22Rv1 (cell line): ENCODE measurements around the gene PHRF1.

ENCODE experiments used
- ZFX ChIP-seq: fragments of 450-650 bp; IDR thresholded peaks from 2 replicates; pipeline ENCODE4 v1.6.1; 2017; ENCODE audit warnings: antibody characterized with exemption, borderline replicate concordance
- TF ChIP-seq, protein P1 (sequence below): fragments of 450-650 bp; IDR thresholded peaks from 2 replicates; pipeline ENCODE4 v1.5.1; 2017; ENCODE audit warnings: mild to moderate bottlenecking

DNA sequence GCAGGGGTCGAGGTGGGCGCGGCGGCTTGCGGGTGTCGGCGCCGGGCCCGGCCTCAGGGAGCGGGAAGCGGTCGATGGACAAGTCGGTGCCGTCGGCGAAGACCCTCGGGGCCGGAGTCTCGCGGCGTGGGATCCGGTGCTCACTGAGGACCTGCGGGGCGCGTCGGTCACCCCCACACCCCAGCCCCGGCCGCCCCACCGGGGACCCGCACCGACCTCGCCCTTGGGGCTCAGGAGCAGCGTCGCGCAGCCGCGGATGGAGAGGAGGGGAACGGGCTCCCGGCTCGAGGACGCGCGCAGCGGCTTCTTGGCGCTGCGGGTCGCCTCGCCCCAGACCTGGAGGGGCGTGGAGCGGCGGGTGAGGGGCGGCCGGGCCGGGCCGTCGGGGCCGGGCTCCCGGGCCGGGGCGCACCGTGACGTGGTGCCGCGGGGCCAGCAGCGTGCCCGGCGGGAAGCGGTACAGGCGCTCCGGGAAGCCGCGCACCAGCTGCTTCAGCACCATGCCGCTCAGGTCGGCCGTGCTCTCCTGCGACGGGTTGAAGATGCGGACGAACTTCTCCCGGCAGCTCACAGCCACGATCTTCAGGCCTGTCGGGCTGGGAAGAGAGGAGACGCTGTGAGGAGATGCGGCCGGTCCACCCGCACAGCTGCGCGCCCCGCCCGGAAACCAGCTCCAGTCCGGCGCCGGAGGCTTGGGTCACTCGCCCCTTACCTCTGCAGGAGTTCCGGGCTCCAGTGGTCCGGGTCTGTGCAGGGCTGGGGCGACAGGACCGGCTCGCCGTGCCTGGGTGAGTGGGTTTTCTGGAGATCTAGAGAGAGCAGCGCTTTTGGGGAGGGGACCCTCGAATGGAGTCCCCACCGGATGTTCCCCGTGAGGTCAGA is 20.2 kb upstream of the PHRF1 start:
- TF ChIP-seq, protein P1, sequence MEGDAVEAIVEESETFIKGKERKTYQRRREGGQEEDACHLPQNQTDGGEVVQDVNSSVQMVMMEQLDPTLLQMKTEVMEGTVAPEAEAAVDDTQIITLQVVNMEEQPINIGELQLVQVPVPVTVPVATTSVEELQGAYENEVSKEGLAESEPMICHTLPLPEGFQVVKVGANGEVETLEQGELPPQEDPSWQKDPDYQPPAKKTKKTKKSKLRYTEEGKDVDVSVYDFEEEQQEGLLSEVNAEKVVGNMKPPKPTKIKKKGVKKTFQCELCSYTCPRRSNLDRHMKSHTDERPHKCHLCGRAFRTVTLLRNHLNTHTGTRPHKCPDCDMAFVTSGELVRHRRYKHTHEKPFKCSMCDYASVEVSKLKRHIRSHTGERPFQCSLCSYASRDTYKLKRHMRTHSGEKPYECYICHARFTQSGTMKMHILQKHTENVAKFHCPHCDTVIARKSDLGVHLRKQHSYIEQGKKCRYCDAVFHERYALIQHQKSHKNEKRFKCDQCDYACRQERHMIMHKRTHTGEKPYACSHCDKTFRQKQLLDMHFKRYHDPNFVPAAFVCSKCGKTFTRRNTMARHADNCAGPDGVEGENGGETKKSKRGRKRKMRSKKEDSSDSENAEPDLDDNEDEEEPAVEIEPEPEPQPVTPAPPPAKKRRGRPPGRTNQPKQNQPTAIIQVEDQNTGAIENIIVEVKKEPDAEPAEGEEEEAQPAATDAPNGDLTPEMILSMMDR, result no peak
- no peak for TF ChIP-seq ZFX
